CD4-positive, alpha-beta T cell (primary cell): ENCODE results near the gene ZNF28. TPM values are rescaled to one million over a fixed set of nuclear protein-coding genes. Genes with fewer than 3 reads are reported as not detected.
"Not testable (repeated sequence)": the region's sequence is repeated elsewhere in the genome, so short reads cannot be mapped to it uniquely, and the experiment has no call there.

Experiments
- ATAC-seq: fragments of 200-7000 bp; cut with Tn5 transposase; one replicate; pipeline ENCODE4 v1.10.0; 2022; ENCODE audit warnings: mild to moderate bottlenecking; ENCODE audit not compliant: poor library complexity
- CTCF ChIA-PET: fragments of 350-600 bp; sonication (Branson Sonifier 250); formaldehyde crosslinking; loops from one replicate; lab custom pipeline; 2021; ENCODE audit warnings: antibody characterized with exemption, inconsistent platforms; lab: Charles Lee
- POLR2A ChIA-PET: fragments of 350-600 bp; sonication (Branson Sonifier 250); formaldehyde crosslinking; loops from one replicate; lab custom pipeline; 2021; ENCODE audit warnings: antibody characterized with exemption, inconsistent platforms; lab: Charles Lee
- DNase-seq, 14 experiments: peaks; one replicate each; pipeline ENCODE4 v3.0.0-alpha.2; 2013 to 2020; ENCODE audit warnings: mixed read lengths in 2 of 14
- H3K27ac ChIP-seq, 2 donors: one replicate each; pipeline versions ENCODE4 v1.5.1 to v1.7.0; 2013; ENCODE audit warnings: low read length in 2 of 2, low read depth in 1 of 2, mild to moderate bottlenecking in 1 of 2
- H3K27me3 ChIP-seq, 2 experiments: 1 replicate in 1 of 2; 2 replicates in 1 of 2; pipeline versions ENCODE4 v1.6.1 to v1.7.0; 2013; ENCODE audit warnings: low read length in 2 of 2, control low read depth in 1 of 2, mild to moderate bottlenecking in 1 of 2, moderate library complexity in 1 of 2; ENCODE audit not compliant: insufficient read depth in 2 of 2, control insufficient read depth in 1 of 2
- H3K36me3 ChIP-seq: one replicate; pipeline ENCODE4 v1.6.1; 2013; ENCODE audit warnings: low read length, control low read depth; ENCODE audit not compliant: insufficient read depth
- H3K4me1 ChIP-seq: one replicate; pipeline ENCODE4 v1.6.1; 2013; ENCODE audit warnings: low read length, control low read depth; ENCODE audit not compliant: insufficient read depth
- H3K4me3 ChIP-seq: one replicate; pipeline ENCODE4 v1.5.1; 2013; ENCODE audit warnings: mild to moderate bottlenecking, low read length, moderate library complexity
- H3K9me3 ChIP-seq, 2 experiments: 1 replicate in 1 of 2; 2 replicates in 1 of 2; pipeline versions ENCODE4 v1.6.1 to v1.7.0; 2013; ENCODE audit warnings: low read length in 2 of 2, mild to moderate bottlenecking in 2 of 2, control low read depth in 1 of 2, moderate library complexity in 1 of 2; ENCODE audit not compliant: control insufficient read depth in 1 of 2, insufficient read depth in 1 of 2
- H3K27ac Mint-ChIP-seq: one replicate; pipeline ENCODE4 v1.8.0; 2020; ENCODE audit warnings: mixed read lengths
- H3K27me3 Mint-ChIP-seq: one replicate; pipeline ENCODE4 v1.8.0; 2021; ENCODE audit warnings: mixed read lengths
- H3K36me3 Mint-ChIP-seq: one replicate; pipeline ENCODE4 v1.8.0; 2021; ENCODE audit warnings: low read depth, mixed read lengths
- H3K4me1 Mint-ChIP-seq: one replicate; pipeline ENCODE4 v1.8.0; 2021; ENCODE audit warnings: low read depth, mixed read lengths
- H3K4me3 Mint-ChIP-seq: one replicate; pipeline ENCODE4 v1.8.0; 2020; ENCODE audit warnings: mild to moderate bottlenecking, mixed read lengths
- H3K9me3 Mint-ChIP-seq: one replicate; pipeline ENCODE4 v1.8.0; 2020; ENCODE audit warnings: mixed read lengths
- intact Hi-C, 2 experiments: fragments of 100-400 bp; cut with DNase I in 1 of 2; cut with micrococcal nuclease in 1 of 2; formaldehyde crosslinking; loops; one replicate each; pipeline versions ENCODE4 v1.15.1 to v1.9.0; 2023 to 2025; cut with DNase I, micrococcal nuclease
- total RNA-seq, 174 experiments: library from RNA in 2 of 174; stranded (reverse) in 2 of 174; gene quantifications; one replicate each; pipeline ENCODE4 v1.2.3 and lab custom pipeline; 2021 to 2026
- TF ChIP-seq, protein P1 (sequence below): fragments of 200-600 bp; IDR thresholded peaks from one replicate; pipeline ENCODE4 v1.8.0; 2022; ENCODE audit warnings: antibody characterized with exemption, mild to moderate bottlenecking

The ZNF28 gene
- total RNA-seq, 2 experiments from 2014 or later, result 3.5 to 5.4 TPM

DNA sequence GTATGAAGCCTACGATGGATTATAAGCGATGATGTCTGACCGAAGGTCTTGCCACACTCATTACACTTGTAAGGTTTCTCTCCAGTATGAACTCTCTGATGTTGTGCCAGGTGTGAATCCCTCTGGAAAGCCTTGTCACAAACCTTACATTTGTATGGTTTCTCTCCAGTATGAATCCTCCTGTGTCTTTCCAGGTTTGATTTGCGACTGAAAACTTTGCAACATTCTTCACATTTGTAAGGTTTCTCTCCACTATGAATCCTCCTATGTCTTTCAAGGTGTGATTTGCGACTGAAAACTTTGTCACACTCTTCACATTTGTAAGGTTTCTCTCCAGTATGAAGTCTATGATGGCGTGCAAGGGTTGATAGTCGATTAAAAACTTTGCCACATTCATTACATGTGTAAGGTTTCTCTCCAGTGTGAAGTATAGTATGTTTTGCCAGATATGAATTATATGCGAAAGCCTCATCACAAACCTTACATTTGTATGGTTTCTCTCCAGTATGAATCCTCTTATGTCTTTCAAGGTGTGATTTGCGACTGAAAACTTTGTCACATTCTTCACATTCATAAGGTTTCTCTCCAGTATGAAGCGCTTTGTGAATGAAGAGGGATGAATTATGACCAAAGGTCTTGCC, 19.5 kb upstream of the ZNF28 start:
- H3K27ac ChIP-seq, H3K27me3 ChIP-seq, H3K4me3 Mint-ChIP-seq, H3K4me1 Mint-ChIP-seq, H3K27me3 Mint-ChIP-seq, H3K27ac Mint-ChIP-seq, H3K4me3 ChIP-seq, H3K9me3 Mint-ChIP-seq, ATAC-seq, CTCF ChIA-PET, intact Hi-C loops, POLR2A ChIA-PET, DNase-seq, H3K4me1 ChIP-seq: not testable (repeated sequence)
- H3K36me3 Mint-ChIP-seq, result peaks cover 97% of the 10 kb centered on the region
- peaks cover 56% of the 10 kb centered on the region for H3K36me3 ChIP-seq
- H3K9me3 ChIP-seq, result peaks cover 52 to 97% of the 10 kb centered on the region in 2 experiments

DNA sequence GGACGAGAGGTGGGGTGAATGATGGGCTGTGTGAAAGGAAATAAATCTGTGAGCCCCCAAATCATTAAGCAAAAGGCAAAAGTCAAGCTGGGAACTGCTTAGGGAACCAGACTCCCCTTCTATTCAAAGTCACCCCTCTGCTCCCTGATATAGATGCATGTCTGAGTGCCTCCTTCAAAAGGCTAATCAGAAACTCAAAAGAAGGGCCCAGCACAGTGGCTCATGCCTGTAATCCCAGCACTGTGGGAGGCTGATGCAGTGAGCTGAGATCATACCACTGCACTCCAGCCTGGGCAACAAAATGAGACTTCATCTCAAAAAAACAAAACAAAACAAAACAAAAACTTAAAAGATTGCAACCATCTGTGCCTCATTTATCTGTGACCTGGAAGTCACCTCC, 12.9 kb upstream of the ZNF28 start:
- CTCF ChIA-PET, H3K27me3 ChIP-seq, H3K27ac ChIP-seq, H3K4me1 ChIP-seq, H3K4me1 Mint-ChIP-seq, POLR2A ChIA-PET, ATAC-seq, intact Hi-C loops, DNase-seq, H3K4me3 ChIP-seq, H3K27ac Mint-ChIP-seq, H3K4me3 Mint-ChIP-seq, H3K36me3 ChIP-seq, H3K27me3 Mint-ChIP-seq: not testable (repeated sequence)
- H3K36me3 Mint-ChIP-seq, result peaks cover 60% of the 10 kb centered on the region
- peaks cover 60% of the 10 kb centered on the region in 2 experiments for H3K9me3 ChIP-seq
- H3K9me3 Mint-ChIP-seq, result peaks cover 11% of the 10 kb centered on the region

DNA sequence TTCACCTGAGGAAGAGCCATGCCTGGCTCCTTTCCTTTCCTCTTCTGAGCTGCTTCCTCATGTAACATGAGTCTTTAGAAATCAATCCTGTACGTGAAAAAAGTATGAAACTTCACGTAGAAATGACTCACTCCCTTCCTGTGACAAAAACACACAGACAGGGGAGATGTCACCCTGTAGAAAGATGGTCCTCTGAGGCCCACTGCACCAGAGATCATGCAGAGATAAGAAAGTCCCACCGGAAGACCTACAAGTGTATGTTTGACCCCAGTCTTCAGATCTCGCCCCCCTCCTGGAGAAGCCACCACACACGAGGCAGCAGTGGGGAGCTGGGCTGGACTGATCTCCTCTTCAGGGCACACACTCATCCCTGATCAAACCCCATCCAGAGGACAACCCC, 12.1 kb upstream of the ZNF28 start:
- ATAC-seq, H3K4me1 ChIP-seq, CTCF ChIA-PET, H3K4me3 Mint-ChIP-seq, H3K4me3 ChIP-seq, H3K27me3 ChIP-seq, POLR2A ChIA-PET, H3K4me1 Mint-ChIP-seq, intact Hi-C loops, H3K27me3 Mint-ChIP-seq, H3K27ac Mint-ChIP-seq, H3K36me3 ChIP-seq, H3K27ac ChIP-seq: not testable (repeated sequence)
- Mint-ChIP-seq H3K36me3 (peaks cover 56% of the 10 kb centered on the region), H3K9me3 (peaks cover 11% of the 10 kb centered on the region)
- DNase-seq, result peak in 1 of 14 experiments; percentile 53
- H3K9me3 ChIP-seq, result peaks cover 53 to 59% of the 10 kb centered on the region in 2 experiments

DNA sequence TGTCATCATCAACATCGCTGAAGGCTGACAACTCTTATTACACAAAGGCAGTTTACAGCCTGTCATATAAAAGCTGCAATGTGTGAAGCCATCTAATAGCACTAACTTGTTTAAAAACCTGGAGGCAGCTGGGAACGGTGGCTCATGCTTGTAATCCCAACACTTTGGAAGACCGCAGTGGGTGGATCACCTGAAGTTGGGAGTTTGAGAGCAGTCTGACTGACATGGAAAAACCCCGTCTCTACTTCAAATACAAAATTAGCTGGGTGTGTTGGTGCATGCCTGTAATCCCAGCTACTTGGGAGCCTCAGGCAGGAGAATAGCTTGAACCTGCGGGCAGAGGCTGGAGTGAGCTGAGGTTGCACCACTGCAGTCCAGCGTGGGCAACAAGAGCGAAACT, 8.4 kb upstream of the ZNF28 start:
- H3K4me1 Mint-ChIP-seq, H3K27ac ChIP-seq, H3K9me3 Mint-ChIP-seq, H3K36me3 ChIP-seq, intact Hi-C loops, H3K27me3 ChIP-seq, H3K4me1 ChIP-seq, CTCF ChIA-PET, ATAC-seq, H3K4me3 Mint-ChIP-seq, H3K4me3 ChIP-seq, POLR2A ChIA-PET, H3K27ac Mint-ChIP-seq, DNase-seq, H3K27me3 Mint-ChIP-seq: not testable (repeated sequence)
- peaks cover 28% of the 10 kb centered on the region for H3K36me3 Mint-ChIP-seq
- H3K9me3 ChIP-seq, result peaks cover 24 to 64% of the 10 kb centered on the region in 2 experiments

DNA sequence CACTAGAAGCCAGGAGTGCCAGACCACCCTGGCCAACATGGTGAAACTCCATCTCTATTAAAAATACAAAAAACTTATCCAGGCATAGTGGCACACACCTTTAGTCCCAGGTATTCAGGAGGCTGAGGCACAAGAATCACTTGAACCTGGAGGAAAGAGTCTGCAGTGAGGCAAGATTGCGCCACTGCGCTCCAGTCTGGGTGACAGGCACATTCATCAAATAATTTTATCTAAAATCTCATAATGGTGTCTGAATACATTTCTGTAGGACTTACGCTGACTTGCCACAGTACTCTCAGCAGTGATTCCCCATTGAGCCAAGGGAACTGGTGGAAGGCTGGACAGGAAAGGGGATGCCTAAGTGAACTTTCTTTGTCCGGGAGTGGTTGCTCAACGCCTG, 4.3 kb upstream of the ZNF28 start:
- no peak overlapping the region for H3K4me3 ChIP-seq
- ATAC-seq (no peak), DNase-seq (no peak)
- H3K9me3 ChIP-seq, result peaks cover under 1 to 48% of the 10 kb centered on the region in 2 experiments
- H3K27ac ChIP-seq, result no peak overlapping the region
- Mint-ChIP-seq H3K4me1 (peaks cover 7% of the 10 kb centered on the region), H3K27ac (no peak overlapping the region), H3K4me3 (no peak overlapping the region), H3K9me3 (peaks cover 2% of the 10 kb centered on the region), H3K27me3 (no peaks in the 10 kb centered on the region), H3K36me3 (peaks cover 19% of the 10 kb centered on the region)
- ChIA-PET POLR2A (no interaction called here), CTCF (no interaction called here)
- peaks cover 3% of the 10 kb centered on the region for H3K4me1 ChIP-seq
- no peaks in the 10 kb centered on the region for H3K36me3 ChIP-seq
- no peaks in the 10 kb centered on the region for H3K27me3 ChIP-seq
- intact Hi-C loops, result no loop called here
- TF ChIP-seq, protein P1, sequence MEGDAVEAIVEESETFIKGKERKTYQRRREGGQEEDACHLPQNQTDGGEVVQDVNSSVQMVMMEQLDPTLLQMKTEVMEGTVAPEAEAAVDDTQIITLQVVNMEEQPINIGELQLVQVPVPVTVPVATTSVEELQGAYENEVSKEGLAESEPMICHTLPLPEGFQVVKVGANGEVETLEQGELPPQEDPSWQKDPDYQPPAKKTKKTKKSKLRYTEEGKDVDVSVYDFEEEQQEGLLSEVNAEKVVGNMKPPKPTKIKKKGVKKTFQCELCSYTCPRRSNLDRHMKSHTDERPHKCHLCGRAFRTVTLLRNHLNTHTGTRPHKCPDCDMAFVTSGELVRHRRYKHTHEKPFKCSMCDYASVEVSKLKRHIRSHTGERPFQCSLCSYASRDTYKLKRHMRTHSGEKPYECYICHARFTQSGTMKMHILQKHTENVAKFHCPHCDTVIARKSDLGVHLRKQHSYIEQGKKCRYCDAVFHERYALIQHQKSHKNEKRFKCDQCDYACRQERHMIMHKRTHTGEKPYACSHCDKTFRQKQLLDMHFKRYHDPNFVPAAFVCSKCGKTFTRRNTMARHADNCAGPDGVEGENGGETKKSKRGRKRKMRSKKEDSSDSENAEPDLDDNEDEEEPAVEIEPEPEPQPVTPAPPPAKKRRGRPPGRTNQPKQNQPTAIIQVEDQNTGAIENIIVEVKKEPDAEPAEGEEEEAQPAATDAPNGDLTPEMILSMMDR, result no peak
